ENCODE results near the gene DOCK4.

DOCK4 gene

DNA sequence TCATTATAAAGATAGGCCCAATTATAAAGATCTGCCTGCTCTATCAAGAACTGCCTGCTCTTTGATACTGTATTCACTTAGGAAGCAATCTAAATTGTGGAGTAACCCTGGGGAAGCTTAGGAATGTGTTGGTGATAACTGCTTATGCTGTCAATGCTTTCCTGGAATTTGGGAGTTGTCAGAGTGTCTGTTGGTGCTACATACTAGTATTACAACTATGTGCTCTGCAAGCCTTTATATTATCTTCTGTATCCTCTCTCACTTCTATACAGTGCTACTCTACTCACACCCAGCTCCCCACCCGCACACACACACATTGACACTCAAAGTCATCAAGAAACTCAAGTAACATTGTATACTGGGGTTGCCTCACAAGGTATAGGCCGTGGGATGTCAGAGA is 6.4 kb upstream of the DOCK4 start:
- ChIA-PET CTCF (interaction anchor here (0.8 kb wide), 1 partner anchor 28 kb away, joined by 3 read pairs; no protein-coding TSS in a partner anchor), POLR2A (no interaction called here)
- TF ChIP-seq, protein P1, sequence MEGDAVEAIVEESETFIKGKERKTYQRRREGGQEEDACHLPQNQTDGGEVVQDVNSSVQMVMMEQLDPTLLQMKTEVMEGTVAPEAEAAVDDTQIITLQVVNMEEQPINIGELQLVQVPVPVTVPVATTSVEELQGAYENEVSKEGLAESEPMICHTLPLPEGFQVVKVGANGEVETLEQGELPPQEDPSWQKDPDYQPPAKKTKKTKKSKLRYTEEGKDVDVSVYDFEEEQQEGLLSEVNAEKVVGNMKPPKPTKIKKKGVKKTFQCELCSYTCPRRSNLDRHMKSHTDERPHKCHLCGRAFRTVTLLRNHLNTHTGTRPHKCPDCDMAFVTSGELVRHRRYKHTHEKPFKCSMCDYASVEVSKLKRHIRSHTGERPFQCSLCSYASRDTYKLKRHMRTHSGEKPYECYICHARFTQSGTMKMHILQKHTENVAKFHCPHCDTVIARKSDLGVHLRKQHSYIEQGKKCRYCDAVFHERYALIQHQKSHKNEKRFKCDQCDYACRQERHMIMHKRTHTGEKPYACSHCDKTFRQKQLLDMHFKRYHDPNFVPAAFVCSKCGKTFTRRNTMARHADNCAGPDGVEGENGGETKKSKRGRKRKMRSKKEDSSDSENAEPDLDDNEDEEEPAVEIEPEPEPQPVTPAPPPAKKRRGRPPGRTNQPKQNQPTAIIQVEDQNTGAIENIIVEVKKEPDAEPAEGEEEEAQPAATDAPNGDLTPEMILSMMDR (IDR thresholded peaks at IDR 0.05; ENCODE audit: control extremely low read depth, extremely low read depth, low read depth, missing control alignments) = no peak
- no peak for DNase-seq (ENCODE audit: extremely low spot score)

DNA sequence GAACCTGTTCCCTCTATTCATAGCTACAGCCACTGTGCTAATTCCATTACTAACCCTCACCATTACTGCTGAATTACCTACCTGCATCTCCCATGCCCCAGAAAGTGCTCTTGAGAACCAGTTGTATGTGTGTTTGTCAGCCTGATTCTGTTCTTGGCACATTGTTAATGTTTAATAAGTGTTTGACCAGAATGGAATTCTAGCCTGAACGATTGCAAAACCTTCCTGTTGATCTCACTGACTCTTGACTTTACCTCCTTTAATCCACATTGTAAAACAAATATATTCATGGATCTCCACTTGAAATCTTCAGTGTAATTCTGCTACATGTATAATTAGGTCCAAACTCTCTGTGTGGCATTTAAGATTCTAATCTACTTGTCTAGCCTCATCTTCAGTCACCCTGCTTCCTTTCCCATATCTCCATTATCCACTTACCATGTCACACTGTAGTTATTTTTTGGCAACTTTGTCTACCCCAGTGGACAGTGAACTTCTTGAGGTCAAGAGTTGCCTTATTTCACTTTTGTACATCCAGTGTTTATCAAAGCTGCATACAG is 5.2 kb upstream of the DOCK4 start:
- ChIA-PET CTCF (no interaction called here), POLR2A (no interaction called here)
- DNase-seq (ENCODE audit: extremely low spot score) = no peak
- TF ChIP-seq, protein P1 (IDR thresholded peaks at IDR 0.05; ENCODE audit: control extremely low read depth, extremely low read depth, low read depth, missing control alignments) = no peak

DNA sequence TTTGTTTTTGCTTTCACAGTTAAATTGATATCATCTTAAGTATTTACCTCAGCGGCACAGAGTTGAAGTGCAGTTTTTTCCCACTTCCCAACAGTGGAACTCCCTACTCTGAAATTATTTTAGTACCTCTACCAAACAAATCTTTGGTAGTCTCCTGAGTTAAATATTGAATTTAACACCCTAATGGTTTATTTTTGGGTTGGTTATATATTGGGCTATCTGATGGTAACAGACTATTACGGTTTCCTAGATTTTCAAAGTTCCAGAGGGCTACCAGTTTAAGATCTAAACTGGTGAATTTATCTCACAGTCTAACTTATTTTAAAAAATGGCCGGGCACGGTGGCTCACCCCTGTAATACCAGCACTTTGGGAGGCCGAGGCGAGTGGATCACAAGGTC is 1.6 kb upstream of the DOCK4 start:
- no peak for DNase-seq (ENCODE audit: extremely low spot score)
- CTCF ChIA-PET = no interaction called here
- TF ChIP-seq, protein P1 (IDR thresholded peaks at IDR 0.05; ENCODE audit: control extremely low read depth, extremely low read depth, low read depth, missing control alignments) = no peak
- POLR2A ChIA-PET = interaction anchor here (2.3 kb wide), 1 partner anchor 243 kb away, joined by 14 read pairs; the partner anchor contains the start of gene IFRD1

DNA sequence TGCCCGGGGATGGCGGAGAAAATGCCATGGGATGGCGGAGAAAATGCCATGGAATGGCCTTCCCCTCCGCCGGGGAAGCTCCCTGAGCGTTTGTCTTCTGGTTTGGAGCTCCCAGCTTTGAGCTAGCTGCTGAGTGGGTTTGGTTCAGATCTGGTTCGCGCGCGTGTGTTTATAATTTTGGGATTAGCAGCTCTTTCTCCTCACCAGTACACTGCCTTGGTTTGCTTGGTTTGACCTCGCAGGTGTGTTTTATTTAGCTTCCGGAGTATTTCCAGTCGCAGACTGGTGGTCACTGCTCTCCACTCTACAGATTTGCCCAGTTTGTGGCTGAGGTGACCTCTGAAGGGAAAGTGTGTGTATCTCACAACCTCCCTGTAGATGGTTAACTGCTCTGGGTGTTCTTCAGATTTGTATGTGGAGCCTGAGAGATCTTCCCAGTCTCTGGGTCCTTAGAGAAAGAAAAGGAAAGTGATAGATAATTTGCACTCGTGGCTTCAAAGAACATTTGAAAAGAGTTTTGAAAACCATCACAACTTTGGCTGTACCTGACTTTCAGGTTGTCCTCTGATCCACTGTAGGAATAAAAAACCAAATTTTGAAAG is 893 bp upstream of the DOCK4 start:
- ChIA-PET CTCF (interaction anchor here (0.9 kb wide), 1 partner anchor 10 kb away, joined by 3 read pairs; no protein-coding TSS in a partner anchor), POLR2A (interaction anchor here (2.3 kb wide), 1 partner anchor 244 kb away, joined by 14 read pairs; the partner anchor contains the start of gene IFRD1)
- DNase-seq (ENCODE audit: extremely low spot score) = peak; percentile 26
- TF ChIP-seq, protein P1 (IDR thresholded peaks at IDR 0.05; ENCODE audit: control extremely low read depth, extremely low read depth, low read depth, missing control alignments) = no peak

DNA sequence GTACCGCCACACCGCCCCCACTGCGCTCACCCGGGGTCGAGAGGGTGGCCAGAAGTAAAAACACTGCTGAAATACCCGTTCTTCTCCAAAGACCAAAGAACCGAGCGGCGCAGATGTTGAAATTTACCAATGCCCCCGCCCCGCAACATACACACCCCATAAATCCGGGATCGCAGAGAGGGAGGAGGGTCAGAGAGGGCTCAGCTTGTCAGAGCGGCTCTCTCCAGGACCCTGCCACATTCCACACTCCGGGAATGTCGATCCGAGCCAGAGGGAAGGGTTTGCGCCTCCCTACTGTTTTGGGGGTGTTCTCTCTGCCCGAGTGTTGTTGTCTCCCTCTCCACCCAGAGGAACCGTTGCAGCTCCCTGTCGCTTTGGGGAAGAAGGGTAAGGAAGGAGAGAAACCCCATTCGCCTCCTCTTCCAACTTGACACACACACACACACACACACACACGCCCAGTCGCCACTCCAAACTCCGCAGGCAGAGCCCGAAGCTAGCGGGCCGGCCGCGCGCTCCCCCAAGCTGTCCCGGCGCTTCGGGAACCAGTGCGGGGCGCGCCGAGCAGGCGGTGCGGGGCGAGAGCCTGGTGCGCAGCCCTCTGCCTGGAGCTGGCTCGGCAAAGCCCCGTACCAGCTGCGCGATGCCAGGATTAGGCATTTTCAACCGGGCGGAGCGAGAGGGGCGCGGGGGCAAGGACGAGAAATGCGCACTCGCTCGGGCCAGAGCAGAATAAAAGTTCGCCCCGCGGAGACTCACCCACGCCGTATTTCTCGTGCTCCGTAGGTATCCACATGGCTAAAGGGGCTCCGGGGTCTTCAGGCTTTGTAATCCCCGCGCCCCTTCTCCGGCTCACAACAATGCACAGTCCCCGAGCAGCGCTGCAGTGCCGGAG is 609 bp downstream of the DOCK4 start:
- ChIA-PET POLR2A (interaction anchor here (0.6 to 2.3 kb wide), 3 partner anchors 45 to 245 kb away, joined by 3 to 14 read pairs (median 3); partner anchors contain the start of gene IFRD1), CTCF (interaction anchor here (1.4 kb wide), 1 partner anchor 9 kb away, joined by 4 read pairs; no protein-coding TSS in a partner anchor)
- TF ChIP-seq, protein P1 (IDR thresholded peaks at IDR 0.05; ENCODE audit: control extremely low read depth, extremely low read depth, low read depth, missing control alignments) = peak; percentile 1
- DNase-seq (ENCODE audit: extremely low spot score) = peak; percentile 26

Measured in GM10248 (cell line).